H1 (cell line): ENCODE data around the gene TMEM72. TPM values are rescaled to one million over a fixed set of nuclear protein-coding genes. Genes with fewer than 3 reads are reported as not detected.

Experiments
- CBX5 ChIP-seq: fragments of 300-800, 300-1000 bp; sonication (generic); IDR thresholded peaks from 2 replicates; pipeline ENCODE4 v1.7.1; 2016; ENCODE audit warnings: antibody characterized with exemption, low read length, low read depth
- JUND ChIP-seq: IDR thresholded peaks from 2 replicates; pipeline ENCODE4 v1.6.1; 2011; ENCODE audit warnings: mild to moderate bottlenecking, improper control_type of control experiment, low read length
- KDM5A ChIP-seq: fragments of 200-600 bp; IDR thresholded peaks from 2 replicates; pipeline ENCODE4 v1.7.1; 2012; ENCODE audit warnings: mild to moderate bottlenecking, low read length, inconsistent platforms, mixed read lengths
- NANOG ChIP-seq: IDR thresholded peaks from 2 replicates; pipeline ENCODE4 v1.6.1; 2011; ENCODE audit warnings: low read length, low read depth, mild to moderate bottlenecking, inconsistent platforms; ENCODE audit not compliant: insufficient read depth, poor library complexity, severe bottlenecking
- NRF1 ChIP-seq: IDR thresholded peaks from 2 replicates; pipeline ENCODE4 v1.6.1; 2011; ENCODE audit warnings: mild to moderate bottlenecking, low read depth, low read length, improper control_type of control experiment
- SIN3A ChIP-seq, 2 experiments: IDR thresholded peaks in 1 of 2; conservative IDR thresholded peaks in 1 of 2; 2 replicates each; pipeline ENCODE4 v1.6.1; 2011 to 2012; ENCODE audit warnings: low read length in 2 of 2, improper control_type of control experiment in 1 of 2, low read depth in 1 of 2, mild to moderate bottlenecking in 1 of 2
- TBP ChIP-seq: IDR thresholded peaks from 2 replicates; pipeline ENCODE4 v1.6.1; 2011; ENCODE audit warnings: low read depth, low read length, improper control_type of control experiment
- polyA plus RNA-seq, 7 experiments: library from polyadenylated mRNA; depleted of rRNA in 3 of 7; stranded (reverse) in 5 of 7; unstranded in 2 of 7; fragments of >200 nt in 5 of 7; fragments of 200-250 nt in 2 of 7; gene quantifications; 1 replicate in 5 of 7; 2 replicates in 1 of 7; 4 replicates in 1 of 7; pipeline versions ENCODE4 v1.2.1 to v1.2.3, GENCODE V29; 2011 to 2013; ENCODE audit warnings: missing spikeins in 2 of 7, mixed read lengths in 2 of 7
- total RNA-seq: library from RNA; stranded (reverse); fragmentation: NEBNext Ultra II Directional; extraction: Animal tissue kit (Norgen Biotek cat#: 25700); gene quantifications from 2 replicates; pipeline ENCODE4 v1.2.1, GENCODE V29; 2021
- TF ChIP-seq, protein P1 (sequence below): fragments of 300-600 bp; sonication (generic); IDR thresholded peaks from 2 replicates; pipeline ENCODE4 v1.7.1; 2012; ENCODE audit warnings: low read length, moderate library complexity, mild to moderate bottlenecking, inconsistent platforms; ENCODE audit not compliant: insufficient replicate concordance

Gene TMEM72
- total and polyA plus RNA-seq, 2 of the 8 experiments (the other 6 are each of a cell fraction or from before 2014, with no cell fraction given), result not detected

GRCh38 chr10:44882166-44882720 is 28.9 kb upstream of the TMEM72 start (continued):
- TF ChIP-seq, protein P1, sequence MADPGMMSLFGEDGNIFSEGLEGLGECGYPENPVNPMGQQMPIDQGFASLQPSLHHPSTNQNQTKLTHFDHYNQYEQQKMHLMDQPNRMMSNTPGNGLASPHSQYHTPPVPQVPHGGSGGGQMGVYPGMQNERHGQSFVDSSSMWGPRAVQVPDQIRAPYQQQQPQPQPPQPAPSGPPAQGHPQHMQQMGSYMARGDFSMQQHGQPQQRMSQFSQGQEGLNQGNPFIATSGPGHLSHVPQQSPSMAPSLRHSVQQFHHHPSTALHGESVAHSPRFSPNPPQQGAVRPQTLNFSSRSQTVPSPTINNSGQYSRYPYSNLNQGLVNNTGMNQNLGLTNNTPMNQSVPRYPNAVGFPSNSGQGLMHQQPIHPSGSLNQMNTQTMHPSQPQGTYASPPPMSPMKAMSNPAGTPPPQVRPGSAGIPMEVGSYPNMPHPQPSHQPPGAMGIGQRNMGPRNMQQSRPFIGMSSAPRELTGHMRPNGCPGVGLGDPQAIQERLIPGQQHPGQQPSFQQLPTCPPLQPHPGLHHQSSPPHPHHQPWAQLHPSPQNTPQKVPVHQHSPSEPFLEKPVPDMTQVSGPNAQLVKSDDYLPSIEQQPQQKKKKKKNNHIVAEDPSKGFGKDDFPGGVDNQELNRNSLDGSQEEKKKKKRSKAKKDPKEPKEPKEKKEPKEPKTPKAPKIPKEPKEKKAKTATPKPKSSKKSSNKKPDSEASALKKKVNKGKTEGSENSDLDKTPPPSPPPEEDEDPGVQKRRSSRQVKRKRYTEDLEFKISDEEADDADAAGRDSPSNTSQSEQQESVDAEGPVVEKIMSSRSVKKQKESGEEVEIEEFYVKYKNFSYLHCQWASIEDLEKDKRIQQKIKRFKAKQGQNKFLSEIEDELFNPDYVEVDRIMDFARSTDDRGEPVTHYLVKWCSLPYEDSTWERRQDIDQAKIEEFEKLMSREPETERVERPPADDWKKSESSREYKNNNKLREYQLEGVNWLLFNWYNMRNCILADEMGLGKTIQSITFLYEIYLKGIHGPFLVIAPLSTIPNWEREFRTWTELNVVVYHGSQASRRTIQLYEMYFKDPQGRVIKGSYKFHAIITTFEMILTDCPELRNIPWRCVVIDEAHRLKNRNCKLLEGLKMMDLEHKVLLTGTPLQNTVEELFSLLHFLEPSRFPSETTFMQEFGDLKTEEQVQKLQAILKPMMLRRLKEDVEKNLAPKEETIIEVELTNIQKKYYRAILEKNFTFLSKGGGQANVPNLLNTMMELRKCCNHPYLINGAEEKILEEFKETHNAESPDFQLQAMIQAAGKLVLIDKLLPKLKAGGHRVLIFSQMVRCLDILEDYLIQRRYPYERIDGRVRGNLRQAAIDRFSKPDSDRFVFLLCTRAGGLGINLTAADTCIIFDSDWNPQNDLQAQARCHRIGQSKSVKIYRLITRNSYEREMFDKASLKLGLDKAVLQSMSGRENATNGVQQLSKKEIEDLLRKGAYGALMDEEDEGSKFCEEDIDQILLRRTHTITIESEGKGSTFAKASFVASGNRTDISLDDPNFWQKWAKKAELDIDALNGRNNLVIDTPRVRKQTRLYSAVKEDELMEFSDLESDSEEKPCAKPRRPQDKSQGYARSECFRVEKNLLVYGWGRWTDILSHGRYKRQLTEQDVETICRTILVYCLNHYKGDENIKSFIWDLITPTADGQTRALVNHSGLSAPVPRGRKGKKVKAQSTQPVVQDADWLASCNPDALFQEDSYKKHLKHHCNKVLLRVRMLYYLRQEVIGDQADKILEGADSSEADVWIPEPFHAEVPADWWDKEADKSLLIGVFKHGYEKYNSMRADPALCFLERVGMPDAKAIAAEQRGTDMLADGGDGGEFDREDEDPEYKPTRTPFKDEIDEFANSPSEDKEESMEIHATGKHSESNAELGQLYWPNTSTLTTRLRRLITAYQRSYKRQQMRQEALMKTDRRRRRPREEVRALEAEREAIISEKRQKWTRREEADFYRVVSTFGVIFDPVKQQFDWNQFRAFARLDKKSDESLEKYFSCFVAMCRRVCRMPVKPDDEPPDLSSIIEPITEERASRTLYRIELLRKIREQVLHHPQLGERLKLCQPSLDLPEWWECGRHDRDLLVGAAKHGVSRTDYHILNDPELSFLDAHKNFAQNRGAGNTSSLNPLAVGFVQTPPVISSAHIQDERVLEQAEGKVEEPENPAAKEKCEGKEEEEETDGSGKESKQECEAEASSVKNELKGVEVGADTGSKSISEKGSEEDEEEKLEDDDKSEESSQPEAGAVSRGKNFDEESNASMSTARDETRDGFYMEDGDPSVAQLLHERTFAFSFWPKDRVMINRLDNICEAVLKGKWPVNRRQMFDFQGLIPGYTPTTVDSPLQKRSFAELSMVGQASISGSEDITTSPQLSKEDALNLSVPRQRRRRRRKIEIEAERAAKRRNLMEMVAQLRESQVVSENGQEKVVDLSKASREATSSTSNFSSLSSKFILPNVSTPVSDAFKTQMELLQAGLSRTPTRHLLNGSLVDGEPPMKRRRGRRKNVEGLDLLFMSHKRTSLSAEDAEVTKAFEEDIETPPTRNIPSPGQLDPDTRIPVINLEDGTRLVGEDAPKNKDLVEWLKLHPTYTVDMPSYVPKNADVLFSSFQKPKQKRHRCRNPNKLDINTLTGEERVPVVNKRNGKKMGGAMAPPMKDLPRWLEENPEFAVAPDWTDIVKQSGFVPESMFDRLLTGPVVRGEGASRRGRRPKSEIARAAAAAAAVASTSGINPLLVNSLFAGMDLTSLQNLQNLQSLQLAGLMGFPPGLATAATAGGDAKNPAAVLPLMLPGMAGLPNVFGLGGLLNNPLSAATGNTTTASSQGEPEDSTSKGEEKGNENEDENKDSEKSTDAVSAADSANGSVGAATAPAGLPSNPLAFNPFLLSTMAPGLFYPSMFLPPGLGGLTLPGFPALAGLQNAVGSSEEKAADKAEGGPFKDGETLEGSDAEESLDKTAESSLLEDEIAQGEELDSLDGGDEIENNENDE, result no peak
- TF ChIP-seq CBX5, result no peak
- TF ChIP-seq NRF1, result no peak
- no peak for TF ChIP-seq KDM5A
- no peak for TF ChIP-seq TBP
- TF ChIP-seq JUND, result no peak
- TF ChIP-seq SIN3A (conservative IDR thresholded peaks at IDR 0.05 in 1 of 2, IDR thresholded peaks at IDR 0.05 in 1 of 2; ENCODE audit: low read depth in 1 of 2, low read length in 2 of 2), result no peak
- TF ChIP-seq NANOG, result no peak
